Effector memory CD8-positive, alpha-beta T cell (primary cell): ENCODE results near the gene MPZ.
A peak's percentile ranks its signal among the peaks of the same experiment; 100 is the strongest.
"Not testable (repeated sequence)": the region's sequence is repeated elsewhere in the genome, so short reads cannot be mapped to it uniquely, and the experiment has no call there.

Source experiments
- ATAC-seq: fragments of 150-1000 bp; cut with Tn5 transposase; replicated peaks from 2 replicates; pipeline ENCODE4 v1.10.0; 2021; ENCODE audit warnings: mild to moderate bottlenecking, moderate library complexity
- DNase-seq, 3 experiments: peaks; one replicate each; pipeline ENCODE4 v3.0.0; 2021
- H3K27ac Mint-ChIP-seq, 2 donors: one replicate each; pipeline ENCODE4 v1.8.0; 2022; ENCODE audit warnings: mild to moderate bottlenecking in 2 of 2, mixed read lengths in 2 of 2, moderate library complexity in 2 of 2
- H3K27me3 Mint-ChIP-seq, 2 donors: one replicate each; pipeline ENCODE4 v1.8.0; 2022; ENCODE audit warnings: mixed read lengths in 2 of 2
- H3K36me3 Mint-ChIP-seq: one replicate; pipeline ENCODE4 v1.8.0; 2022; ENCODE audit warnings: mild to moderate bottlenecking, moderate library complexity, mixed read lengths; ENCODE audit not compliant: insufficient read depth
- H3K4me1 Mint-ChIP-seq, 2 donors: one replicate each; pipeline ENCODE4 v1.8.0; 2022; ENCODE audit warnings: low read depth in 2 of 2, mixed read lengths in 2 of 2
- H3K4me3 Mint-ChIP-seq, 2 donors: one replicate each; pipeline ENCODE4 v1.8.0; 2022; ENCODE audit warnings: mild to moderate bottlenecking in 2 of 2, mixed read lengths in 2 of 2, moderate library complexity in 2 of 2
- H3K9me3 Mint-ChIP-seq, 2 donors: one replicate each; pipeline ENCODE4 v1.8.0; 2022; ENCODE audit warnings: mixed read lengths in 2 of 2
- total RNA-seq, 9 experiments: gene quantifications; one replicate each; lab custom pipeline; 2026; lab: John Stamatoyannopoulos, UW

MPZ gene
- total RNA-seq: 0.52 to 2.9 (median 1.7) reads per million in 9 experiments

DNA sequence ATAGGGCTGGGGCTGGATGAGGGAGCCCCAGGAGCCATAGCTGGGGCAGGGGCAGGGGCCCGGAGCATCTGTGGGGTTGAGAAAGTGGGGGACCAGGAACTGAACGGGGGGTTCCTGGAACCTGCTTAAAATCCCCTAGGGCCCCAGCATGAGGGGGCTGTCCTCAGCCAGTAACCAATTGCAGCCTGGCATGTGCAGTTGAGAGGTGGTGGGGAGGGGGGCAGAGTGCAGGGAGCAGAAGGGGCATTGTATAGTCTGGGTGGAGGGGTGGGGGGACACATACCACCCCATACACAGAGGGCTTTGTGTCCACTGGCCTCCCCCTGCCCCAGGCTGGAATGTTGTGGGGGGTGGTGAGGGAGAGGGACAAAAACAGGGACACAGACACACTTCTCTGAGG lies at the start of gene MPZ:
Gene MPZ, minus strand, starts transcription at position 101 of the 400 bp plus-strand sequence. Its CDS starts 63 bp downstream, at position 38.
- Mint-ChIP-seq H3K4me1 (peaks cover 18 to 21% of the 10 kb centered on the region in 2 donors), H3K9me3 (no peaks in the 10 kb centered on the region), H3K27ac (peak within 1 kb of the TSS in 1 of 2 donors; percentile 45), H3K36me3 (peaks cover 12% of the 10 kb centered on the region), H3K4me3 (no peak within 1 kb of the TSS), H3K27me3 (no peaks in the 10 kb centered on the region)
- ATAC-seq: no peak
- no peak for DNase-seq

- Mint-ChIP-seq H3K4me1 (peaks cover 0 to 5% of the 10 kb centered on the region in 2 donors), H3K27ac (peak overlapping the region in 1 of 2 donors; percentile 28), H3K27me3 (no peaks in the 10 kb centered on the region), H3K36me3 (peaks cover 32% of the 10 kb centered on the region), H3K4me3 (no peak overlapping the region), H3K9me3 (no peaks in the 10 kb centered on the region)
- ATAC-seq (no peak), DNase-seq (no peak)
These were observed 49.5 kb upstream of the MPZ start for GRCh38 chr1:161359291-161359690.

- H3K4me3 Mint-ChIP-seq: no peak overlapping the region
- peaks cover 21% of the 10 kb centered on the region for H3K36me3 Mint-ChIP-seq
- H3K27ac Mint-ChIP-seq: no peak overlapping the region
These were observed 47.3 kb upstream of the MPZ start for GRCh38 chr1:161357073-161357472.

DNA sequence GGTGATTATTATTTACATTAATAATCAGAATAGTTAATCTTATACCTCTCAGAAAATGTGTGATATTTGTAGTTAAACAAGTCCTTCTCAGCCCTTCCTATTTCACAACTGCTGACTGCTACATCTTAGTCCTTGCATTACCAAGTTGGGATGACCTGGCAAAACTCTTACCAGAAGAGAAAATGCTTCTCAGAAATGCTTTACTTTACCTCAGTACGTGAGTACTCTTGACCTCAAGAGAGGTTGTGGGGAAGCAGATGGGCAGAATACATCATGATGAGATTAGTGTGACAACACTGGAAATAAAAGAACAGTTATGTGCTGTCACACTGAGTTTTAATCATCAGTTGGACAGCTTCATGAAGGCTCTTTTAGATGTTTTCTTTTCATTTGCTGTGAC lies 41.7 kb upstream of the MPZ start:
- Mint-ChIP-seq H3K27me3 (no peaks in the 10 kb centered on the region), H3K36me3 (peaks cover 13% of the 10 kb centered on the region), H3K4me1 (peaks cover 0 to 11% of the 10 kb centered on the region in 2 donors), H3K4me3 (no peak overlapping the region), H3K9me3 (no peaks in the 10 kb centered on the region), H3K27ac (no peak overlapping the region)
- DNase-seq (no peak), ATAC-seq (no peak)

More at GRCh38 chr1:161357073-161357472, 47.3 kb upstream of the MPZ start:
- no peaks in the 10 kb centered on the region for H3K9me3 Mint-ChIP-seq
- no peaks in the 10 kb centered on the region for H3K27me3 Mint-ChIP-seq
- peaks cover 0 to 5% of the 10 kb centered on the region in 2 donors for H3K4me1 Mint-ChIP-seq
- ATAC-seq (no peak), DNase-seq (no peak)

DNA sequence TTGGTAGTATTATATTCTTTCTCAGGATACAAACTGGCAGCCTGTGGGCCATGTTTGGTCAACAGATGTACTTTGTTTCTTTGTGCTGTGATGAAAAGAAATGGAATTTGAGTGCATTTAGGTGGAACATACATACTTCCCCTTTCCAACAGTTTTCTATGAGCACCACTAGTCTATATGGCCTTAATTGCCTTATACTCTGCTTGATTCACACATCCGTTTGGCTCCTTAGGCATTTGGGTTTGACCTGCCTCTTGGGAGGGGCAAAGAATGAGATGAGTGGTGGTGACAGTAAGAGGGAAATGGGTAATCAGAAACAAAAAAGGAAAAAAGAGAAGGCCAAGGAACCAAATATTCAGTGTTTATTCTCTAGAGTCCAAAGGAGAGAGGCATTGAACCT lies 40.9 kb upstream of the MPZ start:
- Mint-ChIP-seq H3K4me1 (peaks cover 0 to 11% of the 10 kb centered on the region in 2 donors), H3K36me3 (peaks cover 14% of the 10 kb centered on the region), H3K27me3 (no peaks in the 10 kb centered on the region), H3K9me3 (no peaks in the 10 kb centered on the region), H3K4me3 (no peak overlapping the region), H3K27ac (peak overlapping the region in 1 of 2 donors; percentile 7)
- DNase-seq (no peak), ATAC-seq (no peak)

- no peak overlapping the region for H3K4me3 Mint-ChIP-seq
- peaks cover 65% of the 10 kb centered on the region for H3K36me3 Mint-ChIP-seq
- DNase-seq: no peak
- H3K27me3 Mint-ChIP-seq: no peaks in the 10 kb centered on the region
- no peaks in the 10 kb centered on the region for H3K9me3 Mint-ChIP-seq
- peaks cover 0 to 10% of the 10 kb centered on the region in 2 donors for H3K4me1 Mint-ChIP-seq
- H3K27ac Mint-ChIP-seq: no peak overlapping the region
- no peak for ATAC-seq
These were observed 33.1 kb upstream of the MPZ start for GRCh38 chr1:161342821-161343220.

DNA sequence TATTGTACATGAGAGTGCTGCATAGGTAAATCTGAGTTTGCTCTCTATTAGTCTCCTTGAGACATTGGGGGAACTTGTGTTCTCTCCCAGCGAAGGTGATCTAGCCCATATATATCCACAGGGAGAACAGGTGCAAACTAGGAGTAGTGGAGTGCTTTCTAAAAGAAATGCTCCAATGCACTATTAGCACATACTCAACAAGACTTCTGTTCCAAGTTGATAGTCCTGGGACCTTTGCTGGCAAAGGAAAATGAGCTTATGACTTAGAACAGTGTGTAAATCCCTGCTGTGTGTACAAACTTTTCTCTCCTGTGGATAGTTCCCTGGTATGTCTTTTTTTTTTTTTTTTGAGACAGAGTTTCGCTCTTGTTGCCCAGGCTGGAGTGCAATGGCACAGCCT lies 32.4 kb upstream of the MPZ start:
- Mint-ChIP-seq H3K4me1 (peaks cover 0 to 10% of the 10 kb centered on the region in 2 donors), H3K27ac (no peak overlapping the region), H3K9me3 (no peaks in the 10 kb centered on the region), H3K36me3 (peaks cover 64% of the 10 kb centered on the region), H3K4me3 (no peak overlapping the region), H3K27me3 (no peaks in the 10 kb centered on the region)
- DNase-seq (no peak), ATAC-seq (no peak)

DNA sequence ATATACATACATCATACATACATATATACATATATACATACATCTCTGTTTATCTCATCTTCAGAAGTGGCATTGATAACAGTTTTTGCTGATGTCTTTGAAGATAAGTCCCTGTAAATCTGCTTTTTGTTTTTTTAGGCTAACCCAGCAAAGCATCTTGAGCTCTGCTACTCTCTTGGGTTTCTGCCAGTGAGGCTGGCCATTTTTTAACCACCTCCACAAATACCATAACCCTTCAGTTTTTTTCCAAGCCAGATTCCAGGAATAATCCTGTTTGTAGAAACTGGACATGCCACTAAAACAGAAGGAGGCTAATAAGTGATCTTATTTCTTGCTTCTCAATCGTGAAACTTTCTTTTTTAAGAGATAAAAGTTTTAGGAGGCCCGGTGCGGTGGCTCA lies 26.0 kb upstream of the MPZ start:
- H3K4me1 Mint-ChIP-seq: peaks cover 0 to 10% of the 10 kb centered on the region in 2 donors
- DNase-seq (no peak), ATAC-seq (no peak)
- no peaks in the 10 kb centered on the region for H3K9me3 Mint-ChIP-seq
- H3K27ac Mint-ChIP-seq: no peak overlapping the region
- H3K27me3 Mint-ChIP-seq: no peaks in the 10 kb centered on the region
- peaks cover 72% of the 10 kb centered on the region for H3K36me3 Mint-ChIP-seq
- no peak overlapping the region for H3K4me3 Mint-ChIP-seq

- H3K4me1 Mint-ChIP-seq: peaks cover 0 to 10% of the 10 kb centered on the region in 2 donors
- H3K36me3 Mint-ChIP-seq: peaks cover 75% of the 10 kb centered on the region
- DNase-seq (no peak), ATAC-seq (no peak)
- H3K27ac Mint-ChIP-seq: no peak overlapping the region
- no peak overlapping the region for H3K4me3 Mint-ChIP-seq
- no peaks in the 10 kb centered on the region for H3K27me3 Mint-ChIP-seq
- H3K9me3 Mint-ChIP-seq: no peaks in the 10 kb centered on the region
These were observed 23.4 kb upstream of the MPZ start for GRCh38 chr1:161333166-161333565.

DNA sequence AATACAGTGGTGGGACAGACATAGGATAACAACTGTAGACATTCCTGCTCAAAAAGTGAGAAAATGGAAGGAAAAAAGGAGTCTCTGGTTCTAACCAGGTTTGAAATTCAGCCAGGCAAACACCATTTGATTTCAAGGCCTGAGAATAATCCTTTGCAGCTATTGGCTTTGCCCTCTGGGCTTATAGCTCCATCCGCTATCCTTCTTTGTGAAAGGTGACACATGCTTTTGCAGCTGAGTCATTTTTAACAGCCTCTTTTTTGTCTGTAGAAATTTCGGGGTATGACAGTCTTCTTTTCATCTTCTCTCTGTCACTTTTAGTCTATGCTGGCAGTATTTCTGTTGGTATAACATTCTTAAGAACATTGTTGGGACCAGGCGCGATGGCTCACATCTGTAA lies 20.6 kb upstream of the MPZ start:
- Mint-ChIP-seq H3K4me1 (peaks cover 0 to 6% of the 10 kb centered on the region in 2 donors), H3K27me3 (no peaks in the 10 kb centered on the region), H3K27ac (no peak overlapping the region), H3K4me3 (no peak overlapping the region), H3K9me3 (no peaks in the 10 kb centered on the region), H3K36me3 (peaks cover 80% of the 10 kb centered on the region)
- no peak for ATAC-seq
- no peak for DNase-seq

GRCh38 chr1:161324020-161324419 lies 14.3 kb upstream of the MPZ start:
- DNase-seq (peak; percentile 12 to 23 (median 17)), ATAC-seq (peak; percentile 100)
- peak overlapping the region; percentile 86 to 87 for H3K27ac Mint-ChIP-seq
- H3K36me3 Mint-ChIP-seq: peaks cover 42% of the 10 kb centered on the region
- H3K4me3 Mint-ChIP-seq: peak overlapping the region; percentile 27 to 45
- no peaks in the 10 kb centered on the region for H3K27me3 Mint-ChIP-seq
- H3K4me1 Mint-ChIP-seq: peaks cover 8 to 10% of the 10 kb centered on the region in 2 donors
- H3K9me3 Mint-ChIP-seq: no peaks in the 10 kb centered on the region

DNA sequence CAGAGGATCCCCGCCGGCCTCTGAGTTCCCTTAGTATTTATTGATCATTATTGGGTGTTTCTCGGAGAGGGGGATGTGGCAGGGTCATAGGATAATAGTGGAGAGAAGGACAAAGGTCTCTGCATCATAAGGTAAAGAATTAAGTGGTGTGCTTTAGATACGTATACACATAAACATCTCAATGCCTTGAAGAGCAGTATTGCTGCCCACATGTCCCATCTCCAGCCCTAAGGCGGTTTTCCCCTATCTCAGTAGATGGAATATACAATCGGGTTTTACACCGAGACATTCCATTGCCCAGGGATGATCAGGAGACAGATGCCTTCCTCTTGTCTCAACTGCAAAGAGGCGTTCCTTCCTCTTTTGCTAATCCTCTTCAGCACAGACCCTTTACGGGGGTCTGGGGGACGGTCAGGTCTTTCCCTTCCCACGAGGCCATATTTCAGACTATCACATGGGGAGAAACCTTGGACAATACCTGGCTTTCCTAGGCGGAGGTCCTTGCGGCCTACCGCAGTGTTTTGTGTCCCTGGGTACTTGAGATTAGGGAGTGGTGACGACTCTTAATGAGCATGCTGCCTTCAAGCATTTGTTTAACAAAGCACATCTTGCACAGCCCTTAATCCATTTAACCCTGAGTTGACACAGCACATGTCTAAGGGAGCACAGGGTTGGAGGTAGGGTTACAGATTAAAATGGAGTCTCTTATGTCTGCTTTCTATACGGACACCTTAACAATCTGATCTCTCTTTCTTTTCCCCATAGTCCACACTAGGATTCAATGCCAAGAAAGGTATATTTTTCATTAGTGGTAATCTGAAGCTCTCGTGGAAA lies 6.3 kb upstream of the MPZ start:
- not testable (repeated sequence) for H3K9me3 Mint-ChIP-seq, DNase-seq, H3K27me3 Mint-ChIP-seq, ATAC-seq
- Mint-ChIP-seq H3K4me3 (peak overlapping the region; percentile 49 to 93), H3K36me3 (peaks cover 16% of the 10 kb centered on the region), H3K4me1 (peaks cover 17 to 25% of the 10 kb centered on the region in 2 donors), H3K27ac (peak overlapping the region; percentile 99)

DNA sequence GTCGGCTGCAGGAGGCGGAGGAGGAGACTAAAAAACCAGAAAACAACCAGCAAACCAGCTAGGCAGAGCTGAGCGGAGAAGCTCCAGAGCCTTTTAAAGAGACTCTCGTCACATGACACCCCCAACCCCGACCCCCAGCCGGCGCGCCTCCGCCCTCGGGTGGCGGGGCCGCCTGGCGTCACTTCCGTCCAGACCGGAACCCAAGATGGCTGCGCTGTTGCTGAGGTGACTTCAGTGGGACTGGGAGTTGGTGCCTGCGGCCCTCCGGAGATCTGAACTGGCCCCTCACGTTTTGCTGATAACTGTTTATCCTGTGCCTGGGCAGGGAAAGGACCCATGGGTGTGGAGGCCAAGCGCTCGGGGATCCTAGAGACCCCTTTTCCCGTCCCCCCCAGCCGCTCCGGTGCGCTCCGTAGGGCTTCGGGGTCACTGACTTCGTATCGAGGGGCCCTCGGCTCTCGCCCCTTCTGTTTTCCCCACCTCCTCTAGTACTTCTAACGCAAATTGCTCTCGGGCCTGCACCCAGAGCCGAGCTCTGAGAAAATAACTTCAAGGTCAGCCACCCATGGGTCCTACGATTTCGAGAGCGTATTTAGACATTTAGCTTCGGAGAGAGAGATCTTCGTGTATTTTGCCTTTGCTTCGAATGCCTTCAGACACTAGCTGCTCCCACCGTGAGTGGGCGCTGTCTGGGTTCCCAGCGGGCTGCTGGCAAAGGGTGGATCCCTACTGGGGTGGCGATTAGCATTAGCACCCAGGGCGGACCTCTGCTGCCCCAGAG lies 4.6 kb upstream of the MPZ start, which contains the start of gene SDHC:
Gene SDHC, plus strand, starts transcription at position 181 of the 781 bp plus-strand sequence. Its CDS starts 25 bp downstream, at position 206.
- H3K27ac Mint-ChIP-seq: peak within 1 kb of the TSS; percentile 99
- DNase-seq: peak; percentile 87 to 90 (median 89)

More for the DNA sequence above, 4.6 kb upstream of the MPZ start, which contains the start of gene SDHC:
- Mint-ChIP-seq H3K36me3 (peaks cover 16% of the 10 kb centered on the region), H3K9me3 (no peaks in the 10 kb centered on the region), H3K4me1 (peaks cover 17 to 25% of the 10 kb centered on the region in 2 donors), H3K27me3 (no peaks in the 10 kb centered on the region), H3K4me3 (peak within 1 kb of the TSS; percentile 93 to 95)
- ATAC-seq: peak; percentile 98
